NCI-H446 treated with DMSO at 0.1 percent for 48 hours (cell line): Measurements from ENCODE around the gene MYO9B.
"Not testable (repeated sequence)": the region's sequence is repeated elsewhere in the genome, so short reads cannot be mapped to it uniquely, and the experiment has no call there.

Experiments used
- DNase-seq: peaks from one replicate; lab custom pipeline; 2025; lab: John Stamatoyannopoulos, UW

The MYO9B gene

DNA sequence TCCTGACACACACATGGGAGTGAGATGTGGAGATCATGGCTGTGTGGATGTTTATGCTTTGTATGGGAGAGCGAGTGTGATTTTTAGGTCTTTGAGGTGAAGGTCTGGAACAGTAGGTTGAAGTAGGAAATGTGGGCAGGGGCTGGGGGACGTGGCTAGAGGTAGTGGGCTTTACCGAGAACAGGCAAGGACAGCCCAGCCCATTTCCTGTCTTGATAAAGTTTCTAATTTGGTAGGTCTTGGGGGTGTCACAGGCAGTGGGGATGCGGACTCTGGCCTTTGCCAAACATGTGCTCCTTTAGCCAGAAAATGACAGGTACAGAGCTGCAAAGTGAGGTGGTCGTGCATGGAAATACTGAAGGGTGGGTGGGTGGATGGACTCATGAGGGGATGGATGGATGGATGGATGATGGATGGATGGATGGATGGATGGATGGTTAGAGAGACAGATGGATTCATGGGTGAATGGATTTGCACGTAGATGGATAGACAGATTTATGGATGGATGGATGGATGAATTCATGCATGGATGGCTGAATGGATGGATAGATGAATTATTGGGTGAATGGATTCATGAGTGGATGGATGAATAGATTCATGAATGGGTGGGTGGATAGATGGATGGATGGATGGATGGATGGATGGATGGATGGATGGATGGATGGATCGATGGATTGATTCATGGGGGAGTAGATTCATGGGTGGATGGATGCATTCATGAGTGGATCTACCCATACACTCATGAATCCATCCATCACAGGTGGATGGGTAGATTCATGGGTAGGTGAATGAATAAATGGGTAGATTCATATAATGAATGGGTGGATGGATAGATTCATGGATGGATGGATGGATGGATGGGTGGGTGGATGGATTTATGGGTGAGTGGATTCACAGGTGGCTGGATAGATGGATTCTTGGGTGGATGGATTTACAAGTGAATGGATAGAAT lies 70.2 kb downstream of the MYO9B start:
- no peak for DNase-seq

DNA sequence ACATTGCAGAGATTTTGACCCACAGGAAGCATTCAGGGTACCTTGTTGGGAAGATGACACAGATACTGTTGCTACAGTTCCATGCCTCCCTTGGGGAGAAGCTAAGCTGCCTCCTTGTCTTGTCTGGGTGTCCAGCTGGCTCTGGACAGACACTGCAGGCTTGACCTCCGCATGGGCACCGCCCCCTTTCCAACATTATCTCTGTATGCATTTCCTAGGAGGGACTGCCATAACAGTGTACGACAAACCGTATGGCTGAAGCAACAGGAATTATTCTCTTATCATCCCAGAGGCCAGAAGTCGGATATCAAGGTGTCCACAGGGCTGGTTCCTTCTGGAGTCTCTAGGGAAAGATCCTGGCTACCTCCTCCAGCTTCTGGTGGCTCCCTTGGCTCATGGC lies 72.6 kb downstream of the MYO9B start:
- no peak for DNase-seq

- DNase-seq, result no peak
Observed at GRCh38 chr19:17149393-17150135, 74.0 kb downstream of the MYO9B start.

DNA sequence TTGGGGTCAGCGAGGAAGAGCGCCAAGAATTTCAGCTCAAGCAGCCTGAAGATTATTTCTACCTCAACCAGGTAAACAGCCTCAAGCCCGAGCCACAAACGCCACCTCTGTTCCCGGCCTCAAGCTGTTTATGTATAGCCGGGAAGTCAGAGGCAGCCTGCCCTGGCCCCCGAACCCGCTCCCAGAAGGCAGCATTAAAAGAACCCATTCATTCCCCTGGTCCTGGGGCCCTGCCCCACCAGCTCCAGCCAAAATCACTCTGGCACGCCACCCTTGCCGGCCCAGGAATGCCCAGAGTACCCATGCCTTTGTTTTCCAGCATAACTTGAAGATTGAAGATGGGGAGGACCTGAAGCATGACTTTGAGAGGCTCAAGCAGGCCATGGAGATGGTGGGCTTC lies 78.4 kb downstream of the MYO9B start:
- no peak for DNase-seq

- no peak for DNase-seq
Observed at GRCh38 chr19:17155251-17155650, 79.7 kb downstream of the MYO9B start.

- DNase-seq, result no peak
Observed at GRCh38 chr19:17156296-17156946, 80.8 kb downstream of the MYO9B start.

DNA sequence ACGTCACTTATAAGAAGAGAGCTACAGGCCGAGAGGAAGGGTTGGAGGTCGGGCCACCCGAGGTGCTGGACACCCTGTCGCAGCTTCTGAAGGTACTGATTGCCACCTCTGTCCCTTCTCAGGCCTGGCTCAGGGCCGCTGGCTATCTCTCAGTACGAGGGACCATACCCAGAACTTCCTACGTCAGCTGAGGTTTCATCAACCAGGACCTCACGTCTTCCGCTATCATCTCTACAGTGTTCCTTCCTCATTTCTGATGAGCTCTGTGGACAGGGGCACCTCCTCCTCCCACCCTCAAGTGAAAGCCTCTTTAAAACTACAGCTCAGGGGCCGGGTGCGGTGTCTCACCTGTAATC lies 81.3 kb downstream of the MYO9B start:
- DNase-seq, result no peak

- no peak for DNase-seq
Observed at GRCh38 chr19:17158584-17158983, 83.0 kb downstream of the MYO9B start.

- no peak for DNase-seq
Observed at GRCh38 chr19:17159466-17160393, 84.2 kb downstream of the MYO9B start.

- DNase-seq, result no peak
Observed at GRCh38 chr19:17160908-17161307, 85.3 kb downstream of the MYO9B start.

DNA sequence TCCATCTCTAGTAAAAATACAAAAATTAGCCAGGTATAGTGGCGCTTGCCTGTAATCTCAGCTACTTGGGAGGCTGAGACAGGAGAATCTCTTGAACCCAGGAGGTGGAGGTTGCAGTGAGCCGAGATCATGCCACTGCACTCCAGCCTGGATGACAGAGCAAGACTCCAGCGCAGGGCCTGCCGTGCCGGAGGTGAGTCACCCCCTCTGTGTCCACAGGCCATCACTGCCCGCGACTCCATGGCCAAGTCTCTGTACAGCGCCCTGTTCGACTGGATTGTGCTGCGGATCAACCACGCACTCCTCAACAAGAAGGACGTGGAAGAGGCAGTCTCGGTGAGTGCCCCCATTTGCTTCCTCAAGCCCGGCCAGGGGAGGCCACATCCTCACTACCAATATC lies 86.6 kb downstream of the MYO9B start:
- DNase-seq, result not testable (repeated sequence)

- no peak for DNase-seq
Observed at GRCh38 chr19:17162580-17162979, 87.0 kb downstream of the MYO9B start.

DNA sequence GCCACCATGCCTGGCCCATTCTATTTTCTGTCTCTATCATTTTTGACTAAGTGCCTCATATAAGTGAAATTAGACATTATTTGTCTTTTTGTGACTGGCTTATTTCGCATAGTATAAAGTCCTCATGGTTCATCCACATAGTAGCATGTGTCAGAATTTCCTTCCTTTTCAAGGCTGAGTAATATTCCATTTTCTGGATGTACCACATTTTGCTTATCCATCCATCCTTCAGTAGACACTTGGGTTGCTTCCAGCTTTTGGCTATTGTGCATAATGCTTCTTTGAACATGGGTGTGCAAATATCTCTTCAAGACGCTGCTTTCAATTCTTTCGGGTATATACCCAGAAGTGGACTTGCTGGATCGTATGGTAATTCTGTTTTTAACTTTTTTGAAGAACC lies 88.1 kb downstream of the MYO9B start:
- DNase-seq, result no peak

DNA sequence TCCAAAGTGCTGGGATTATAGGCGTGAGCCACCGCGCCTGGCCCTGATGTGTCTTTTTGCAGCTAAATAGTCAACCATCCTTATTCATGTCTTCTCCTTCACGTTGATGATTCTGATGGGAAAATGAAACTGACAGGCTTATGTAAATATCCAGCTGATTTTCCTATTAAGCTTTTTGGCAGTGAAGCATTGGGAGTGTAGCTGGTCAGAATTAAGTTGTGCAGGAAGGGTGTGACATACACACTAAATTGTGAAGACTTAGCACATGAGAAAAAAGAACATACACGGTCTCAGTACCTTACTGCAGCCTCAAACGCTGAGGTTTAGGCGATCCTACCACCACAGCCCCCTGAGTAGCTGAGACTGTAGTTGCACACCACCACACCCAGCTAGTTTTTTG lies 89.1 kb downstream of the MYO9B start:
- no peak for DNase-seq

- DNase-seq, result no peak
Observed at GRCh38 chr19:17165715-17166114, 90.1 kb downstream of the MYO9B start.

DNA sequence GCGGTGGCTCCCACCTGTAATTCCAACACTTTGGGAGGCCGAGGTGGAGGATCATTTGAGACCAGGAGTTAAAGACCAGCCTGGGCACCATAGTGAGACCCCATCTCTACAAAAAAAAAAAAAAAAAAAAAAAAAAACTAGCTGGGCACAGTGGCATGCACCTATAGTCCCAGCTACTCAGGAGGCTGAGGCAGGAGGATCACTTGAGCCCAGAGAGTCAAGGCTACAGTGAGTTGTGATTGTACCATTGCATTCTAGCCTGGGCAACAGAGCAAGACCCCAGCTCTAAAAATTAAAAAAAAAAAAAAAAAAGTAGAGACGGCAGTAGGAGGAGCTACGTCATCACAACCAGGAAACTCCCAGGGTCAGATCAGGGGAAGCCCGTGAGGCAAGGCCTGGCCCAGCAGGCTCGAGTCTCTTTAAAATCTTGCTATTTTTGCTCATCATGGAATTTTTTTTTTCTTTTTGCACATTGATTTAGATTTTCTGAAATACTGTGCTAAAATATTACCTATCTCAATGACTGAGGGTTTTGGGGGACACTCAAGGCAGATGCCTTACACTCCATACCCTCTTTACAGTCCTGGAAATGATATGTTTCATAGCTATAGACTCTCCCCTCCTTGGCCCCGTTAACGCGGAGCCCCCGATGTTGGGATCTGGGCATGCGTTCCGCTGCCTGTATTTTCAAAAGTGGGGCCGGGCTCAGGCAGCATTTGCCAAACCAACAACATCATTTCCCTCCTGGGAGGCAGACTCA lies 95.1 kb downstream of the MYO9B start:
- no peak for DNase-seq

- DNase-seq, result no peak
Observed at GRCh38 chr19:17171874-17172273, 96.3 kb downstream of the MYO9B start.

DNA sequence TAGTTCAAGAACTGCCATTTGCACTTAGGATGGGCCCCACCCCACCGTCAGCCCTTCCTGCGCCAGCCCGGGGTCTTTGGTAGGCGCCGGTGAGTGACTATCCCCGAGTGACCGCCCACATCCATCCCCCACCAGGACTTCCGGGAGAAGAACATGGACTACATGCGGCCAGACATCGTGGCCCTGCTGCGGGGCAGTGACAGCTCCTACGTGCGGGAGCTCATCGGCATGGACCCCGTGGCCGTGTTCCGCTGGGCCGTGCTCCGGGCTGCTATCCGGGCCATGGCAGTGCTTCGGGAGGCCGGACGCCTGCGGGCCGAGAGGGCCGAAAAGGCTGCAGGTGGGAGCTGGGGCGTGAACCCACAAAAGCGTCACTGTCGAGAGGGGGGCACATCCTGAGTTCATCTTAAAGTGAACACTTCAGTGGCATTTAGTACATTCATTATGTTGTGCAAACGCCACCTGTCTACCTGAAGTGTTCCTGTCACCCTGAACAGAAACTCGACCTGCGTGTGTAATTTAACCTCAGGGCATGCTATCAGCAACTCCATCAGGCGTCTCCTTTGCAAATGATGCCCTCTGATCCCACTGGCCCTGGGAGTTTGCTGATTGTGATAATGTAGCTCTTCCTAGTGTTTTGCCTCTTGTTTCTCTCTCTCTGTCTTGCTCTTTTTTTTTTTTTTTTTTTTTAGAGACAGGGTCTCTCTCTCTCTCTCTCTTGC lies 97.2 kb downstream of the MYO9B start:
- no peak for DNase-seq

GRCh38 chr19:17178291-17178690 lies 102.7 kb downstream of the MYO9B start:
- DNase-seq, result no peak

GRCh38 chr19:17180997-17181702 lies 105.6 kb downstream of the MYO9B start:
- no peak for DNase-seq
